Activated CD8-positive, alpha-beta memory T cell treated with anti-CD3 and anti-CD28 coated beads, Interleukin-2, amount 10 ng/mL, durations not matched to agents 7 days and 5 days (primary cell): ENCODE data around the gene C4A. TPM values are rescaled to one million over a fixed set of nuclear protein-coding genes. Genes with fewer than 3 reads are reported as not detected.
"Not testable (repeated sequence)": the region's sequence is repeated elsewhere in the genome, so short reads cannot be mapped to it uniquely, and the experiment has no call there.

Source experiments
- ATAC-seq: fragments of 150-1000 bp; cut with Tn5 transposase; one replicate; pipeline ENCODE4 v1.10.0; 2021; ENCODE audit warnings: moderate library complexity
- CTCF ChIA-PET: fragments of 350-600 bp; sonication (Branson Sonifier 250); formaldehyde crosslinking; loops from one replicate; lab custom pipeline; 2021; ENCODE audit warnings: antibody characterized with exemption; lab: Charles Lee
- DNase-seq: peaks from one replicate; pipeline ENCODE4 v3.0.0-alpha.2; 2020
- H3K27ac Mint-ChIP-seq: one replicate; pipeline ENCODE4 v1.8.0; 2021; ENCODE audit warnings: mild to moderate bottlenecking, mixed read lengths
- H3K27me3 Mint-ChIP-seq: one replicate; pipeline ENCODE4 v1.8.0; 2021; ENCODE audit warnings: mixed read lengths
- H3K36me3 Mint-ChIP-seq: one replicate; pipeline ENCODE4 v1.8.0; 2021; ENCODE audit warnings: mild to moderate bottlenecking, mixed read lengths
- H3K4me1 Mint-ChIP-seq: one replicate; pipeline ENCODE4 v1.8.0; 2021; ENCODE audit warnings: mixed read lengths
- H3K4me3 Mint-ChIP-seq: one replicate; pipeline ENCODE4 v1.8.0; 2021; ENCODE audit warnings: mild to moderate bottlenecking, moderate library complexity, mixed read lengths
- H3K9me3 Mint-ChIP-seq: one replicate; pipeline ENCODE4 v1.8.0; 2022; ENCODE audit warnings: low read depth, mixed read lengths
- total RNA-seq, 2 experiments: library from RNA; stranded (reverse); gene quantifications; one replicate each; pipeline ENCODE4 v1.2.3, GENCODE V29; 2021

Gene C4A
- total RNA-seq, 2 experiments from 2014 or later, result 2.3 to 3.4 TPM

GRCh38 chr6:32005991-32006529, 24.2 kb downstream of the C4A start:
- H3K4me3 Mint-ChIP-seq, CTCF ChIA-PET, H3K27me3 Mint-ChIP-seq, ATAC-seq, H3K27ac Mint-ChIP-seq, H3K36me3 Mint-ChIP-seq, H3K4me1 Mint-ChIP-seq, H3K9me3 Mint-ChIP-seq: not testable (repeated sequence)
- peak; percentile 36 for DNase-seq

- CTCF ChIA-PET, H3K27me3 Mint-ChIP-seq, H3K4me1 Mint-ChIP-seq, H3K9me3 Mint-ChIP-seq, H3K4me3 Mint-ChIP-seq, H3K36me3 Mint-ChIP-seq, H3K27ac Mint-ChIP-seq, ATAC-seq: not testable (repeated sequence)
- peak; percentile 32 for DNase-seq
Measured at GRCh38 chr6:32007086-32007485, 25.2 kb downstream of the C4A start.

DNA sequence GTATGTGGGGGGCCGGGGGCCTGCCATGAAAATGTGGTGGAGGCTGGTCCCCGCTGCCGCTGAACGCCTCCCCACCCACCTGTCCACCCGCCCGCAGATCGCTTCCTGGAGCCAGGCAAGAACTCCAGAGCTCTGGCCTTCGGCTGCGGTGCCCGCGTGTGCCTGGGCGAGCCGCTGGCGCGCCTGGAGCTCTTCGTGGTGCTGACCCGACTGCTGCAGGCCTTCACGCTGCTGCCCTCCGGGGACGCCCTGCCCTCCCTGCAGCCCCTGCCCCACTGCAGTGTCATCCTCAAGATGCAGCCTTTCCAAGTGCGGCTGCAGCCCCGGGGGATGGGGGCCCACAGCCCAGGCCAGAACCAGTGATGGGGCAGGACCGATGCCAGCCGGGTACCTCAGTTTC, 26.2 kb downstream of the C4A start:
- H3K4me3 Mint-ChIP-seq, ATAC-seq, H3K27ac Mint-ChIP-seq, H3K4me1 Mint-ChIP-seq, H3K27me3 Mint-ChIP-seq, DNase-seq, H3K36me3 Mint-ChIP-seq, H3K9me3 Mint-ChIP-seq, CTCF ChIA-PET: not testable (repeated sequence)

DNA sequence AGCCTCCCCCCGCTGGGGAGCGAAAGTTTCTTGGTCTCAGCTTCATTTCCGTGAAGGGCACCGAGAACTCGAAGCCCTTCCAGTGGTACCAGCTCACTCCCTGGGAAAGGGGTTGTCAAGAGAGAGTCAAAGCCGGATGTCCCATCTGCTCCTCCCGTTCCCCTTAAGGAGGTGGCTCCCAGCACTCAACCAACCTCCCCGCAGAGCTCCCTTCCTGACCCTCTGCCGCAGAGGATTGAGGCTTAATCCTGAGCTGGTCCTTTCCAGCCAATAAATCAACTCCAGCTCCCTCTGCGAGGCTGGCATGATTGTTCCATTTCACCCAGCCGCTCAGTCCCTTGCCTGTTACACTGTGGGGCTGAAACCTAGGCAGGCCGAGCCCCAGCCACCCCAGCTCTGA, 26.8 kb downstream of the C4A start:
- H3K27me3 Mint-ChIP-seq, H3K9me3 Mint-ChIP-seq, ATAC-seq, CTCF ChIA-PET, H3K27ac Mint-ChIP-seq, H3K4me1 Mint-ChIP-seq, H3K4me3 Mint-ChIP-seq, H3K36me3 Mint-ChIP-seq: not testable (repeated sequence)
- DNase-seq, result peak; percentile 22

DNA sequence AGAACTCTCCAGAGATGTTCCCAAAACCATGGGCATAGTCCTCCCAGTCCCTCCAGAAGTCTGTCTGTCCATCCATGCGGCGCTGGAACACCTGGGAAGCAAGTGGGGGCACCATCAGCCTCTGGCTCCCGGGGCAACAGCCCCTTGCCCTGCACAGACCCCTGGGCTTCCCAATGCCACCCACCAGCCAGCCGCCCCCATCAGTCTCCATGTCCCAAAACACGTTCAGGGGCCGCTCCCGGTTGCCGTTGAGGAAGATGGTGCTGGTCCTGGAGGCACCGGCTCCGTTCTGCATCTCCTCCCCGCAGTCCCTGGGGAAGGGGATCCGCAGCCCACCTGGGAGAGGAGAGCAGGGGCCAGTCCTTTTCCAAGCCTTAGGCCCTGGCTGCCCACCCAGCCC, 27.7 kb downstream of the C4A start:
- H3K27me3 Mint-ChIP-seq, ATAC-seq, H3K36me3 Mint-ChIP-seq, CTCF ChIA-PET, H3K4me3 Mint-ChIP-seq, H3K9me3 Mint-ChIP-seq, H3K4me1 Mint-ChIP-seq, H3K27ac Mint-ChIP-seq, DNase-seq: not testable (repeated sequence)

GRCh38 chr6:32010856-32011530, 29.1 kb downstream of the C4A start:
- H3K9me3 Mint-ChIP-seq, H3K36me3 Mint-ChIP-seq, CTCF ChIA-PET, H3K27ac Mint-ChIP-seq, H3K4me3 Mint-ChIP-seq, DNase-seq, ATAC-seq, H3K27me3 Mint-ChIP-seq, H3K4me1 Mint-ChIP-seq: not testable (repeated sequence)

- H3K27me3 Mint-ChIP-seq, ATAC-seq, H3K4me3 Mint-ChIP-seq, H3K27ac Mint-ChIP-seq, DNase-seq, H3K4me1 Mint-ChIP-seq, CTCF ChIA-PET, H3K9me3 Mint-ChIP-seq, H3K36me3 Mint-ChIP-seq: not testable (repeated sequence)
Measured at GRCh38 chr6:32012941-32013617, 31.2 kb downstream of the C4A start.

GRCh38 chr6:32013738-32014137, 31.9 kb downstream of the C4A start:
- CTCF ChIA-PET, H3K27ac Mint-ChIP-seq, H3K4me1 Mint-ChIP-seq: not testable (repeated sequence)

GRCh38 chr6:32014547-32014946, 32.7 kb downstream of the C4A start, which contains the start of gene C4B:
TSS of gene C4B (plus strand) at chr6:32014795. CDS start at chr6:32014846, 51 bp downstream.
- H3K27me3 Mint-ChIP-seq, H3K36me3 Mint-ChIP-seq, CTCF ChIA-PET, DNase-seq, H3K27ac Mint-ChIP-seq, H3K9me3 Mint-ChIP-seq, H3K4me3 Mint-ChIP-seq, H3K4me1 Mint-ChIP-seq, ATAC-seq: not testable (repeated sequence)

More at GRCh38 chr6:32013738-32014137, 31.9 kb downstream of the C4A start:
- H3K4me3 Mint-ChIP-seq, H3K27me3 Mint-ChIP-seq, H3K9me3 Mint-ChIP-seq, DNase-seq, ATAC-seq, H3K36me3 Mint-ChIP-seq: not testable (repeated sequence)

DNA sequence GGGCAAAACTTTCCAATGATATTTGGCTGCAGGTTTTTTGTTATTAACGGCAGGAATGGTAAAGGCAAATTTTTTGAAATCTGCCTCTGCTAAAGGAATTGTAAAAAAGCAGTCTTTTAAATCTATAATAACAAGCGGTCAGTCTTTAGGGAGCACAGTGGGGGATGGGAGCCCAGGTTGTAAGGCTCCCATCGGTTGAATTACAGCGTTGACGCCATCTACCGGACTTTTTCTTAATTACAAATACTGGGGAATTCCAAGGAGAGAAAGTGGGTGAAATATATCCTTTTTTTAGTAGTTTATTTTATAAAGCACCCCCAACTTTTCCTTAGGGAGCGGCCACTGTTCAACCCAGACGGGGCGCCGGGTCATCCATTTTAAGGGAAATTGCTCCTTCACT, 40.2 kb downstream of the C4A start:
- CTCF ChIA-PET, H3K9me3 Mint-ChIP-seq, DNase-seq, ATAC-seq, H3K27ac Mint-ChIP-seq, H3K4me3 Mint-ChIP-seq, H3K36me3 Mint-ChIP-seq, H3K4me1 Mint-ChIP-seq, H3K27me3 Mint-ChIP-seq: not testable (repeated sequence)

DNA sequence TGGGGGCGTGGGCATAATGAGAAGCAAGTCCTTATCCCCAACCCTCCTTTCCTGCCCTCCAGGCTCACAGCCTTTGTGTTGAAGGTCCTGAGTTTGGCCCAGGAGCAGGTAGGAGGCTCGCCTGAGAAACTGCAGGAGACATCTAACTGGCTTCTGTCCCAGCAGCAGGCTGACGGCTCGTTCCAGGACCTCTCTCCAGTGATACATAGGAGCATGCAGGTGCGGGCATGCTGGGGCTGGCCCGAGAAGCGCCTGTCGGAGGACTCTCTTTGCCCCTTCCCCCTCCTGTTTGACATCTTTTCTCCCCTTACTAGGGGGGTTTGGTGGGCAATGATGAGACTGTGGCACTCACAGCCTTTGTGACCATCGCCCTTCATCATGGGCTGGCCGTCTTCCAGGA, 46.8 kb downstream of the C4A start:
- H3K9me3 Mint-ChIP-seq, CTCF ChIA-PET, H3K27ac Mint-ChIP-seq, H3K4me1 Mint-ChIP-seq, DNase-seq, H3K27me3 Mint-ChIP-seq, H3K36me3 Mint-ChIP-seq, H3K4me3 Mint-ChIP-seq, ATAC-seq: not testable (repeated sequence)

- H3K27ac Mint-ChIP-seq, H3K4me1 Mint-ChIP-seq, H3K4me3 Mint-ChIP-seq, CTCF ChIA-PET, H3K27me3 Mint-ChIP-seq, H3K9me3 Mint-ChIP-seq, ATAC-seq, H3K36me3 Mint-ChIP-seq, DNase-seq: not testable (repeated sequence)
Measured at GRCh38 chr6:32029553-32029952, 47.7 kb downstream of the C4A start.

GRCh38 chr6:32035283-32036013, 53.6 kb downstream of the C4A start:
- DNase-seq, ATAC-seq, H3K9me3 Mint-ChIP-seq, H3K27ac Mint-ChIP-seq, H3K36me3 Mint-ChIP-seq, H3K4me1 Mint-ChIP-seq, H3K27me3 Mint-ChIP-seq, CTCF ChIA-PET, H3K4me3 Mint-ChIP-seq: not testable (repeated sequence)
